ENCODE data around the gene CCDC24.

Gene CCDC24

GRCh38 chr1:44043176-44044070, 52.0 kb downstream of the CCDC24 start:
- DNase-seq (ENCODE audit: low read depth), result no peak

- no peak for DNase-seq (ENCODE audit: low read depth)
Measured at GRCh38 chr1:44044071-44044801, 52.8 kb downstream of the CCDC24 start.

- no peak for DNase-seq (ENCODE audit: low read depth)
Measured at GRCh38 chr1:44045064-44045463, 53.7 kb downstream of the CCDC24 start.
